Vagina (tissue), 2 donors: ENCODE results near the gene DYDC2. TPM values are rescaled to one million over a fixed set of nuclear protein-coding genes. Genes with fewer than 3 reads are reported as not detected.

Source experiments
- DNase-seq, 2 donors: peaks; one replicate each; pipeline ENCODE4 v3.0.0-alpha.2; 2017; ENCODE audit errors: extremely low spot score in 2 of 2
- H3K27ac ChIP-seq: fragments of 200-600 bp; sonication (generic); one replicate; pipeline ENCODE4 v1.5.1; 2019
- H3K27me3 ChIP-seq: fragments of 200-600 bp; sonication (generic); one replicate; pipeline ENCODE4 v1.5.1; 2019
- H3K36me3 ChIP-seq, 2 donors: fragments of 200-600 bp; sonication (generic); one replicate each; pipeline ENCODE4 v1.5.1; 2017 to 2019
- H3K4me1 ChIP-seq: fragments of 200-600 bp; sonication (generic); one replicate; pipeline ENCODE4 v1.5.1; 2019
- H3K4me3 ChIP-seq, 2 donors: fragments of 200-600 bp; sonication (generic); 1 replicate in 1 of 2; 2 replicates in 1 of 2; pipeline ENCODE4 v1.5.1; 2016 to 2019
- H3K9me3 ChIP-seq: fragments of 200-600 bp; sonication (generic); one replicate; pipeline ENCODE4 v1.5.1; 2019
- POLR2A ChIP-seq, 2 donors: fragments of 450-650 bp; IDR thresholded peaks; one replicate each; pipeline ENCODE4 v1.6.1; 2017; ENCODE audit warnings: antibody characterized with exemption in 2 of 2, mild to moderate bottlenecking in 2 of 2, moderate library complexity in 2 of 2
- POLR2AphosphoS5 ChIP-seq, 2 donors: sonication (generic); formaldehyde crosslinking; IDR thresholded peaks; one replicate each; pipeline ENCODE4 v1.9.0; 2017; ENCODE audit warnings: antibody characterized with exemption in 2 of 2, mild to moderate bottlenecking in 2 of 2, low read depth in 1 of 2; ENCODE audit not compliant: insufficient read depth in 1 of 2
- intact Hi-C: fragments of 100-400 bp; cut with DNase I; formaldehyde crosslinking; loops from one replicate; pipeline ENCODE4 v1.15.1; 2023
- total RNA-seq: library from RNA; depleted of rRNA; stranded (reverse); fragments of >200 nt; gene quantifications from one replicate; pipeline ENCODE4 v1.2.3, GENCODE V29; 2016
- TF ChIP-seq, protein P1 (sequence below), 3 experiments: fragments of 450-650 bp in 2 of 3; fragments of 200-600 bp in 1 of 3; sonication (generic) in 1 of 3; IDR thresholded peaks; one replicate each; pipeline ENCODE4 v1.5.1; 2017 to 2019; ENCODE audit warnings: antibody characterized with exemption in 3 of 3, mild to moderate bottlenecking in 2 of 3, moderate library complexity in 2 of 3

The DYDC2 gene
- total RNA-seq, 1 donor from 2014 or later, result not detected

DNA sequence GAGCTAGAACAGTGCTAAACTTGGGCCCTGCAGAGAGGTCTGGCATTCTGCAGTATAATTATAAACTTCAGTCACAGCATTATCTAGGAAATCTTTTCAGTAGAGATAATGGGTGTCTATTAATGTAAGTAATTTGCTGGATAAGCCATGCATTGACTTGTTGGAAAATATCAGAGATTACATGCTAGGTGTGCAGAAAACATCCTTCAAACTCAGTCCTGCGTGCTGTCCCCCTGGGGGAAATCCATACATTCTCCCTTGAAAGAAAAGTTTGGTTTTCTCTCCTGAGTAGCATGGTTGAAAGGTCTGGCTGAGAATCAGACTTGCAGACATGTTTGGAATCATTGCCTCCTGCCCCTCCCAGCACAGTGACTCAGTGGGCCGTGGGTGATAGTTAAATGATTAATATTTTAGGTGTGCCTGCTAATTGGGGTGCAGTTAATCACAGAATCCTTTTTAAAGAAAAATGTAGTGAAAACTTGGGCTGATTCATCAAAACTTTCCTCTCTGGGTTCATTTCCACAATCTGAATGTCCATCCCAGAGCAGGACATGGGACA, 37.9 kb downstream of the DYDC2 start:
- H3K27ac ChIP-seq, result no peak overlapping the region

DNA sequence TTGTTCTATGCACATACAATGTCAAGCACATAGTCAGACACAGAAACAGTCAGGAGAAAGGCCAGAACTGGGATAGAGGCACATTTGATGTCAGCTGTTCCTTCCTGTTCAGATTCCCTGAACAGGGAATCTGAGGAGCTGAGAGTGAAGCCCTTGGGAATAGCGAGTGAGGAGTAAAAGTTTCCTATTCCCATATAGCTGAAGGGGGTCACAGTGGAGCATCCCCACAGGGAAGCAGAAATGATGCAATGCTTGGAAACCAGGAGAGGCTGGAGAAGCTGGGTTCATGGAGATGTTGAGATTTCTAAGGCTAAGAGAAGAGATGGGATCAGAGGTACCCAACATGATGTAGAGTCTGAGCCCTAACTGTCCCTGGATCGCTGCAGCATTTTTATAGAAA, 40.4 kb downstream of the DYDC2 start:
- no peak for DNase-seq
- no peaks in the 10 kb centered on the region for H3K4me1 ChIP-seq
- TF ChIP-seq, protein P1, sequence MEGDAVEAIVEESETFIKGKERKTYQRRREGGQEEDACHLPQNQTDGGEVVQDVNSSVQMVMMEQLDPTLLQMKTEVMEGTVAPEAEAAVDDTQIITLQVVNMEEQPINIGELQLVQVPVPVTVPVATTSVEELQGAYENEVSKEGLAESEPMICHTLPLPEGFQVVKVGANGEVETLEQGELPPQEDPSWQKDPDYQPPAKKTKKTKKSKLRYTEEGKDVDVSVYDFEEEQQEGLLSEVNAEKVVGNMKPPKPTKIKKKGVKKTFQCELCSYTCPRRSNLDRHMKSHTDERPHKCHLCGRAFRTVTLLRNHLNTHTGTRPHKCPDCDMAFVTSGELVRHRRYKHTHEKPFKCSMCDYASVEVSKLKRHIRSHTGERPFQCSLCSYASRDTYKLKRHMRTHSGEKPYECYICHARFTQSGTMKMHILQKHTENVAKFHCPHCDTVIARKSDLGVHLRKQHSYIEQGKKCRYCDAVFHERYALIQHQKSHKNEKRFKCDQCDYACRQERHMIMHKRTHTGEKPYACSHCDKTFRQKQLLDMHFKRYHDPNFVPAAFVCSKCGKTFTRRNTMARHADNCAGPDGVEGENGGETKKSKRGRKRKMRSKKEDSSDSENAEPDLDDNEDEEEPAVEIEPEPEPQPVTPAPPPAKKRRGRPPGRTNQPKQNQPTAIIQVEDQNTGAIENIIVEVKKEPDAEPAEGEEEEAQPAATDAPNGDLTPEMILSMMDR (IDR thresholded peaks at IDR 0.05), result no peak
- TF ChIP-seq POLR2A (IDR thresholded peaks at IDR 0.05) (no peak), POLR2AphosphoS5 (IDR thresholded peaks at IDR 0.05; ENCODE audit: insufficient read depth in 1 of 2, low read depth in 1 of 2) (no peak)
- H3K27ac ChIP-seq, result no peak overlapping the region
- H3K27me3 ChIP-seq, result no peaks in the 10 kb centered on the region
- H3K9me3 ChIP-seq, result no peaks in the 10 kb centered on the region
- no peak overlapping the region for H3K4me3 ChIP-seq
- no peaks in the 10 kb centered on the region for H3K36me3 ChIP-seq
- intact Hi-C loops, result no loop called here

More for the DNA sequence above, 37.9 kb downstream of the DYDC2 start:
- no peaks in the 10 kb centered on the region for H3K36me3 ChIP-seq
- H3K27me3 ChIP-seq, result no peaks in the 10 kb centered on the region
- no peak for DNase-seq
- TF ChIP-seq, protein P1 (IDR thresholded peaks at IDR 0.05), result no peak
- TF ChIP-seq POLR2AphosphoS5 (IDR thresholded peaks at IDR 0.05; ENCODE audit: insufficient read depth in 1 of 2, low read depth in 1 of 2), result no peak
- TF ChIP-seq POLR2A (IDR thresholded peaks at IDR 0.05), result no peak
- intact Hi-C loops, result no loop called here
- H3K4me3 ChIP-seq, result no peak overlapping the region
- H3K4me1 ChIP-seq, result no peaks in the 10 kb centered on the region
- no peaks in the 10 kb centered on the region for H3K9me3 ChIP-seq

DNA sequence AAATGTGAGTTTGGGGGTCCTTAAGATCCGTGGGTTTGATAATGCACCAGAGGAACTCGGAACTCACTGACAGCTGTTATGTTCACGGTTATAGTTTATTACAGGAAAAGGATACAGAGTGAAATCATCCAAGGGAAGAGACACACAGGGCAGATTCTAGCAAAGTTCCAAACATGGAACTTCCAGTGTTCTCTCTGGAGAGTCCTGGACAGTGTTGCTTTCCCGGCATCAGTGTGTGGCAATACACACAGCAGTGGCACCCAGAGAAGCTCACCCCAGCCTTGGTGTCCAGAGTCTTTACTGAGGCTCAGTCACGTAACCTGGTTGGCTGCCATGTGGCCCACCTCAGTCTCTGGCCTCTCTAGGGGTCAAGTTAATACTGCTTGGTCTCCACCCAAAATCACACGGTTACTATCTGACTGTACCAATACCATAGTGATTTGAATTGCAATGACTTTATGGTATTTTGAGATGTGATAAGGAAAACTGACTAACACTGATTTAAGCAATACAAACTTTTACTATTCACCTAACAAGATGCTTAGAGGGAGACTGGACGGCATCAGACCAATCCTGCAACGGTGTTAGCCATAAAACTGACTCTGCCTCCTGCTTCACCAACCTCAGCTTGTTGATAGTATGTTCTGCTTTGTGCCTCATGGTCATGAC, 43.7 kb downstream of the DYDC2 start:
- Histone ChIP-seq H3K27ac (no peak overlapping the region), H3K9me3 (no peaks in the 10 kb centered on the region), H3K27me3 (no peaks in the 10 kb centered on the region), H3K4me1 (no peaks in the 10 kb centered on the region), H3K4me3 (no peak overlapping the region), H3K36me3 (no peaks in the 10 kb centered on the region)
- TF ChIP-seq POLR2A (IDR thresholded peaks at IDR 0.05) (no peak), POLR2AphosphoS5 (IDR thresholded peaks at IDR 0.05; ENCODE audit: insufficient read depth in 1 of 2, low read depth in 1 of 2) (no peak)
- TF ChIP-seq, protein P1 (IDR thresholded peaks at IDR 0.05), result no peak
- no peak for DNase-seq
- intact Hi-C loops, result no loop called here

DNA sequence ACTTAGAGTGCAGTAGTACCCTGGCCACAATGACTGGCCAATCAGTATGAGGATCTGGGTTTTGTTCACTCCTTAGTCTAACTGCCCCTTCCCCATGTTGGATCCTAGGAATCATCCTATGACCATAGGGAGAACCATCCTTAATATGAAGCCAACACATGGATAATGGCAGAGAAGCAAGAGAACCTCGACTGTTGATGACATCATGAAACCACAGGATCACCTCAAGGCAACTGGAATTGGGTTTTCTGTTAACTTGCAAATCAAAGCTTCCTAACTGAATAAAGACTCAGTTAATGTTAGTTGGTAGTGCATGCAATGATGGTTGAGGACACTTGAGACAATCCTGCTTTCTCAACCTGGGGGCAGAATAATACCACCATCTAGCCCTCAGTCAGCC, 48.5 kb downstream of the DYDC2 start:
- no peaks in the 10 kb centered on the region for H3K27me3 ChIP-seq
- no peak overlapping the region for H3K27ac ChIP-seq
- DNase-seq, result no peak
- intact Hi-C loops, result no loop called here
- no peaks in the 10 kb centered on the region for H3K36me3 ChIP-seq
- TF ChIP-seq POLR2AphosphoS5 (IDR thresholded peaks at IDR 0.05; ENCODE audit: insufficient read depth in 1 of 2, low read depth in 1 of 2) (no peak), POLR2A (IDR thresholded peaks at IDR 0.05) (no peak)
- TF ChIP-seq, protein P1 (IDR thresholded peaks at IDR 0.05), result no peak
- H3K4me1 ChIP-seq, result peaks cover 26% of the 10 kb centered on the region
- H3K9me3 ChIP-seq, result no peaks in the 10 kb centered on the region
- no peak overlapping the region for H3K4me3 ChIP-seq

DNA sequence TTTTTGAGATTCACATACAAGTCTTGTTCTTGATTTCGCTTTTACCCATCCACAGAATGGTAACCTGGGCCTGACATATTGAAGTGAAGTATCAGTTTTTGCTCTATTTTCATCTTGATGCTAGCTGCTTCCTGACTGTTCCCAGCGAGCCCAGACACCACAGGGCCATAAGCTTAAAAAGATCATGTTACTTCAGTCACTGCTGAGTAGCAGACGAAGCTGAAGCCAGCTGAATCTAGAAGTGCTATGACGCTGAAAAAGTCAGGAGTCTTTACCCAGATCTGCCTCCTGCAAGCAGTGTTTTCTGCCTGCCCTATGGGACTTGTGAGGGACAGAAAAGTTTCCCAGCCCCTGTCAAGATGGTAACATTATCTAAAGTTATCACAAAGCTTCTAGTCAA, 49.0 kb downstream of the DYDC2 start:
- peaks cover 32% of the 10 kb centered on the region for H3K4me1 ChIP-seq
- H3K27ac ChIP-seq, result no peak overlapping the region
- H3K27me3 ChIP-seq, result no peaks in the 10 kb centered on the region
- no peak overlapping the region for H3K4me3 ChIP-seq
- H3K9me3 ChIP-seq, result no peaks in the 10 kb centered on the region
- intact Hi-C loops, result no loop called here
- H3K36me3 ChIP-seq, result no peaks in the 10 kb centered on the region
- TF ChIP-seq, protein P1 (IDR thresholded peaks at IDR 0.05), result no peak
- TF ChIP-seq POLR2AphosphoS5 (IDR thresholded peaks at IDR 0.05; ENCODE audit: insufficient read depth in 1 of 2, low read depth in 1 of 2), result no peak
- TF ChIP-seq POLR2A (IDR thresholded peaks at IDR 0.05), result no peak
- DNase-seq, result no peak
